Measurements from ENCODE around the gene MICOS13.

Gene MICOS13

GRCh38 chr19:5697022-5697889 is 16.9 kb upstream of the MICOS13 start:
- H3K36me3 ChIP-seq (ENCODE audit: insufficient read depth, low read length): peaks cover 68% of the 10 kb centered on the region
- H3K4me1 ChIP-seq (ENCODE audit: insufficient read depth, low read length): peaks cover 1% of the 10 kb centered on the region
- no peaks in the 10 kb centered on the region for H3K27me3 ChIP-seq (ENCODE audit: control insufficient read depth in 1 of 2, insufficient read depth in 2 of 2, low read length in 2 of 2)
- H3K9ac ChIP-seq (ENCODE audit: low read length): no peak overlapping the region
- H3K27ac ChIP-seq (ENCODE audit: low read depth, low read length): no peak overlapping the region
- H3K4me3 ChIP-seq (ENCODE audit: low read depth in 1 of 2, low read length in 2 of 2): no peak overlapping the region
- H3K9me3 ChIP-seq (ENCODE audit: low read length): no peaks in the 10 kb centered on the region

DNA sequence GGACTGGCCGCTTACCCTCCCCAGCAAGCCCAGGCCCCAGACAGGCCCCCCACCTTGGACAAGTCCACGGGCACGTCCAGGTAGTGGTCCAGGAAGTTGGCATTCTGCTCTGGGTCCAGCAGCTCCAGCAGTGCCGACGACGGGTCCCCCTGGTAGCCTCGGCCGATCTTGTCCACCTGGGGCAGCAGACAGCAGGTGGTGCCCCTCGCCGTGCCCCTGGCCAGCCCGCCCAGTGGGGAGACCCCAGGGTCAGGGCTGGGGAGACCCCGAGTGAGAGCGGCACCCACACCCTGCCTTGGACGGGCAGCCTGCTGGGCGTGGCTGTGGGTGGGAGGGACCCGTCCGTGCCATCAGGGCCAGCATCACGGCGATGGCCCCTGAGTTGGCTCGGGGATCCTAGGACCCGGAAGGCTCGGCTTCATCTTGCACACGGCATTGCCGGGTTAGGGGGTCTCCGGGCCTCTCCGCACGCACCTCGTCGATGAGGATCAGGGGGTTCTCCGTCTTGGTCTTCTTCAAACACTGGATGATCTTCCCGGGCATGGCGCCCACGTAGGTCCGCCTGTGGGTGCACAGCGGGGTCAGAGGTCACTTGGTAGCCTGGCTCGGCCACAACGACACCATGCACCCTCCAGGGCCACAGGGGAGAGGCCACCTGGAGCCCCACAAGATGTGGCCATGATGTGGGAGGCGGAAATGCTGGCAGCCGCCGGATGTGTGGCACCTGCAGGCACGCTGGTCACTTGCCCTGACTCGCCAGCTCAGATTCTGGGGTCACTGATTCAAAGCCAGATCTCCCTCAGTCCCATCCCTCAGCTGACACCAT is 16.1 kb upstream of the MICOS13 start:
- H3K36me3 ChIP-seq (ENCODE audit: insufficient read depth, low read length): peaks cover 74% of the 10 kb centered on the region
- peaks cover 7% of the 10 kb centered on the region for H3K4me1 ChIP-seq (ENCODE audit: insufficient read depth, low read length)
- H3K27ac ChIP-seq (ENCODE audit: low read depth, low read length): no peak overlapping the region
- no peak overlapping the region for H3K9ac ChIP-seq (ENCODE audit: low read length)
- no peaks in the 10 kb centered on the region for H3K27me3 ChIP-seq (ENCODE audit: control insufficient read depth in 1 of 2, insufficient read depth in 2 of 2, low read length in 2 of 2)
- H3K4me3 ChIP-seq (ENCODE audit: low read depth in 1 of 2, low read length in 2 of 2): no peak overlapping the region
- H3K9me3 ChIP-seq (ENCODE audit: low read length): no peaks in the 10 kb centered on the region

DNA sequence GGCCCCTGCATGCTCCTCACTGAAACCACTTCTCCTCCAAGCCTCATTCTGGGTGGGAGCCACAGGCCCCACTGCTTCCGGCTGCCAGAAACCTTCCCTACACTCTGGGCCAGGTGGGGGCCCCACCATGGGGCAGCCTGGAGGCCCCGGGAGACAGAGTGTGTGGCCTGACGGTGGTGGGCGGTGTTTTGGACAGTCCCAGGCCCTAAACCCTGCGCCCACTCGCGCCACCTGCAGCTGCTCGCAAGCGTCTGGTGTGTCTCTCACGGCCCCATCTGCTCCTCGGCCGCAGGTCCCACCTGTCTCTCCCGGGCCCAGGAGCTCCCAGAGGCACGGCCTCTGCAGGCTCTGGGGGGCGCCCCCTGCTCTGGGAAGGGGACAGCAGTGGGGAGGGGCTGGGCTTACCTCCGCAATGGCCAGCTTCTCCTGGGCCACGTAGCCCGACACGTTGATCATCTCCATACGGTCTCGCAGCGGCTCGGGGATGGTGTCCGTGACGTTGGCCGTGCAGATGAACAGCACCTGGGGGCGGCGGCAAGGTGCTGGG is 15.4 kb upstream of the MICOS13 start:
- no peak overlapping the region for H3K4me3 ChIP-seq (ENCODE audit: low read depth in 1 of 2, low read length in 2 of 2)
- no peak overlapping the region for H3K9ac ChIP-seq (ENCODE audit: low read length)
- H3K27ac ChIP-seq (ENCODE audit: low read depth, low read length): no peak overlapping the region
- H3K27me3 ChIP-seq (ENCODE audit: control insufficient read depth in 1 of 2, insufficient read depth in 2 of 2, low read length in 2 of 2): no peaks in the 10 kb centered on the region
- peaks cover 71% of the 10 kb centered on the region for H3K36me3 ChIP-seq (ENCODE audit: insufficient read depth, low read length)
- H3K9me3 ChIP-seq (ENCODE audit: low read length): no peaks in the 10 kb centered on the region
- peaks cover 11% of the 10 kb centered on the region for H3K4me1 ChIP-seq (ENCODE audit: insufficient read depth, low read length)

- peaks cover 65% of the 10 kb centered on the region for H3K36me3 ChIP-seq (ENCODE audit: insufficient read depth, low read length)
Observed at GRCh38 chr19:5694956-5695648, 14.8 kb upstream of the MICOS13 start.

GRCh38 chr19:5694167-5694955 is 14.0 kb upstream of the MICOS13 start:
- H3K4me1 ChIP-seq (ENCODE audit: insufficient read depth, low read length): peaks cover 11% of the 10 kb centered on the region
- H3K36me3 ChIP-seq (ENCODE audit: insufficient read depth, low read length): peaks cover 65% of the 10 kb centered on the region

More at GRCh38 chr19:5694956-5695648, 14.8 kb upstream of the MICOS13 start:
- H3K27ac ChIP-seq (ENCODE audit: low read depth, low read length): no peak overlapping the region
- H3K4me3 ChIP-seq (ENCODE audit: low read depth in 1 of 2, low read length in 2 of 2): no peak overlapping the region
- H3K4me1 ChIP-seq (ENCODE audit: insufficient read depth, low read length): peaks cover 11% of the 10 kb centered on the region
- H3K9ac ChIP-seq (ENCODE audit: low read length): no peak overlapping the region
- no peaks in the 10 kb centered on the region for H3K9me3 ChIP-seq (ENCODE audit: low read length)
- no peaks in the 10 kb centered on the region for H3K27me3 ChIP-seq (ENCODE audit: control insufficient read depth in 1 of 2, insufficient read depth in 2 of 2, low read length in 2 of 2)

GRCh38 chr19:5693195-5694166 is 13.2 kb upstream of the MICOS13 start:
- no peak overlapping the region for H3K27ac ChIP-seq (ENCODE audit: low read depth, low read length)
- H3K4me3 ChIP-seq (ENCODE audit: low read depth in 1 of 2, low read length in 2 of 2): no peak overlapping the region
- peaks cover 11% of the 10 kb centered on the region for H3K4me1 ChIP-seq (ENCODE audit: insufficient read depth, low read length)
- H3K9ac ChIP-seq (ENCODE audit: low read length): no peak overlapping the region
- no peaks in the 10 kb centered on the region for H3K27me3 ChIP-seq (ENCODE audit: control insufficient read depth in 1 of 2, insufficient read depth in 2 of 2, low read length in 2 of 2)
- no peaks in the 10 kb centered on the region for H3K9me3 ChIP-seq (ENCODE audit: low read length)
- H3K36me3 ChIP-seq (ENCODE audit: insufficient read depth, low read length): peaks cover 56% of the 10 kb centered on the region

More at GRCh38 chr19:5694167-5694955, 14.0 kb upstream of the MICOS13 start:
- H3K27ac ChIP-seq (ENCODE audit: low read depth, low read length): no peak overlapping the region
- H3K27me3 ChIP-seq (ENCODE audit: control insufficient read depth in 1 of 2, insufficient read depth in 2 of 2, low read length in 2 of 2): no peaks in the 10 kb centered on the region
- H3K9ac ChIP-seq (ENCODE audit: low read length): no peak overlapping the region
- H3K4me3 ChIP-seq (ENCODE audit: low read depth in 1 of 2, low read length in 2 of 2): no peak overlapping the region
- H3K9me3 ChIP-seq (ENCODE audit: low read length): no peaks in the 10 kb centered on the region

- H3K27ac ChIP-seq (ENCODE audit: low read depth, low read length): no peak overlapping the region
- H3K4me3 ChIP-seq (ENCODE audit: low read depth in 1 of 2, low read length in 2 of 2): no peak overlapping the region
Observed at GRCh38 chr19:5692723-5693194, 12.4 kb upstream of the MICOS13 start.

GRCh38 chr19:5691822-5692722 is 11.8 kb upstream of the MICOS13 start:
- H3K27ac ChIP-seq (ENCODE audit: low read depth, low read length): peak overlapping the region; percentile 96
- peaks cover 51% of the 10 kb centered on the region for H3K36me3 ChIP-seq (ENCODE audit: insufficient read depth, low read length)
- no peak overlapping the region for H3K9ac ChIP-seq (ENCODE audit: low read length)
- no peaks in the 10 kb centered on the region for H3K9me3 ChIP-seq (ENCODE audit: low read length)
- H3K27me3 ChIP-seq (ENCODE audit: control insufficient read depth in 1 of 2, insufficient read depth in 2 of 2, low read length in 2 of 2): no peaks in the 10 kb centered on the region
- peaks cover 11% of the 10 kb centered on the region for H3K4me1 ChIP-seq (ENCODE audit: insufficient read depth, low read length)
- H3K4me3 ChIP-seq (ENCODE audit: low read depth in 1 of 2, low read length in 2 of 2): peak overlapping the region in 1 of 2 donors; percentile 97

More at GRCh38 chr19:5692723-5693194, 12.4 kb upstream of the MICOS13 start:
- Histone ChIP-seq H3K9me3 (ENCODE audit: low read length) (no peaks in the 10 kb centered on the region), H3K9ac (ENCODE audit: low read length) (no peak overlapping the region), H3K27me3 (ENCODE audit: control insufficient read depth in 1 of 2, insufficient read depth in 2 of 2, low read length in 2 of 2) (no peaks in the 10 kb centered on the region), H3K4me1 (ENCODE audit: insufficient read depth, low read length) (peaks cover 11% of the 10 kb centered on the region), H3K36me3 (ENCODE audit: insufficient read depth, low read length) (peaks cover 52% of the 10 kb centered on the region)

Data from muscle layer of colon (tissue), 2 donors.